HG03064 (cell line): ENCODE measurements around the gene RABL3.
"Not testable (repeated sequence)": the region's sequence is repeated elsewhere in the genome, so short reads cannot be mapped to it uniquely, and the experiment has no call there.

Source experiments
- ATAC-seq: cut with Tn5 transposase; IDR thresholded peaks from one replicate; pipeline ENCODE4 v1.9.1; 2021; ENCODE audit warnings: low read depth; ENCODE audit not compliant: unreplicated experiment

The RABL3 gene

GRCh38 chr3:120684896-120685295 lies 57.4 kb downstream of the RABL3 start:
- no peak for ATAC-seq

GRCh38 chr3:120683671-120684301 lies 58.5 kb downstream of the RABL3 start:
- ATAC-seq, result no peak

- no peak for ATAC-seq
Observed at GRCh38 chr3:120683213-120683612, 59.1 kb downstream of the RABL3 start.

DNA sequence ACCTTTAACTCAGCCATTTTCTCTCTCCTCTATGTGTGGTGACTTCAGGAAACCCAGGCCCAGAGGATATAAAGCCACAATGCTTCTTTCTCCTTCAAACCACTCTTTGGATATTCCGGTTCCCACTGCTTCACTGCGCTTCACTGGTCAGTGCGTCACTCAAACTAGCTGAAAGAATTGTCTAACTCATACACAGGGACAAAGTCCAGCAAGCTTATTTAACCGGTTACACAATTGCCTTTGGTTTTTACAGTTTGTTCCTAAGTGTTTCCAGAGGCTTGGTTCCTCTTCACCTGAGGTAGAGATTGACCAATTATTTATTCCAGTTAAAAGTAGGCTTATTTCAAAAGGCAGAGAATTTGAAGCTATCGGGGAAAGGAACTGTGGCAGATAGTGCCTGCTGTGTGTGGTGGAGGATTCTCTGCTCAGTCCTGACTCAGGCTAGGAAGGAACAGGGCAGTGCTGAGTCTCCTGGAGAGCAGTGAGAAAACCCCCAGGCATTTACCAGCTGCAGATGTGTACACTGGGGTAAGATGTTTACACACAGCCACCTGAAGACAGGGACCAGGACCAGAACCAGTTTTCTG lies 60.1 kb downstream of the RABL3 start, which contains the start of gene HGD:
Gene HGD (minus strand): TSS at position 145 of the 587 bp plus-strand sequence. CDS start 128 bp downstream, at position 17.
- no peak for ATAC-seq

GRCh38 chr3:120681506-120682038 lies 60.7 kb downstream of the RABL3 start:
- no peak for ATAC-seq

DNA sequence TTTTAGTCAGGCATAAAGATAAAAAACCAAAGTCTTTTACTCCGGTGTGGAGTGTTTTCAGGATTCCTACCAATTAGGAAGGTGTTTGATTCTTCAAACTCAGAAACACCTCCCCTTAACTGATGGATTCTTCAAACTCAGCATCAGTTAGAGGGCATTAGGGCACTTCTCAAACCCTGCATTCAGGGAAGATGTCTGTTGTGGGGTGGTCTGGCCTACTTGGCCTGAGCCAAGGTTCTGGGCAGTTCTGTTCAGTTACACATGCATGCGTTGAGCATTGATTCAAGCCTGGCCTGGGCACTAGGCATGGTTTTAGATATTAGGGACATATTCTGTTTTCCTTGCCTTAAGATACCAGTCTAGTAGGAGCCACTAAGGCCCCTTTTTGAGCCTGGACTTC lies 61.3 kb downstream of the RABL3 start:
- ATAC-seq, result no peak

DNA sequence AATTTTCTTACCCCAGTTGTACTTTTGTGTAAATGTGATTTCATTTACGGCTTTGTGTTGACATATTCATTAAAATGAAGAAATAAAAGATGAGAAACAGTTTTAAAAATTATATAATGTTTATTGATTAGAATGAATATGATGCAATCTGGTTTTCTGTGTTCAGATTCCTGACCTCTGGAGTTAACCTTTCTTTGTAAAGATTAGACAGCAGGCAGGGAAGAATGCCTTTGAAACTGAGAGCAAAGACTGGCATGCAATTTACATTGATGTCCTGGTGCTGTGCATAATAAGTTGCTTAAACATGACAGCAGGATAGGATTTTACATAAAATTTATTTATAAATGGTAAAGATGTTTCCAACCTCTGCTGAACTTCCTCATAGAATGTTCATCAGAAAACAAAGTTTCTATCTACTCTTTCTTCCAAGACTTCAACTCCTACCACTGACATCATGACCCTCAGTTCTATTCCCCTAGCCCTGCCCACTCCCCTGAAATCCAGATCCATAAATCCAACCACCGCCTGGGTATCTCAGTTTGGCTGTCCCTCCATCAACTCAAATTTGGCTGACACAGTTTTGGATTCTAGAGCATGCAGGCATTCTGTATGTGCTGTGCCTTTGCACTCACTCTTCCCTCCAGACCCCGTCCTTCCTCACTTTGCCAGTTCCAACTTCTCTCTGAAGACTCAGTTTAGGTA lies 62.0 kb downstream of the RABL3 start:
- no peak for ATAC-seq

GRCh38 chr3:120678984-120679383 lies 63.3 kb downstream of the RABL3 start:
- ATAC-seq, result no peak

DNA sequence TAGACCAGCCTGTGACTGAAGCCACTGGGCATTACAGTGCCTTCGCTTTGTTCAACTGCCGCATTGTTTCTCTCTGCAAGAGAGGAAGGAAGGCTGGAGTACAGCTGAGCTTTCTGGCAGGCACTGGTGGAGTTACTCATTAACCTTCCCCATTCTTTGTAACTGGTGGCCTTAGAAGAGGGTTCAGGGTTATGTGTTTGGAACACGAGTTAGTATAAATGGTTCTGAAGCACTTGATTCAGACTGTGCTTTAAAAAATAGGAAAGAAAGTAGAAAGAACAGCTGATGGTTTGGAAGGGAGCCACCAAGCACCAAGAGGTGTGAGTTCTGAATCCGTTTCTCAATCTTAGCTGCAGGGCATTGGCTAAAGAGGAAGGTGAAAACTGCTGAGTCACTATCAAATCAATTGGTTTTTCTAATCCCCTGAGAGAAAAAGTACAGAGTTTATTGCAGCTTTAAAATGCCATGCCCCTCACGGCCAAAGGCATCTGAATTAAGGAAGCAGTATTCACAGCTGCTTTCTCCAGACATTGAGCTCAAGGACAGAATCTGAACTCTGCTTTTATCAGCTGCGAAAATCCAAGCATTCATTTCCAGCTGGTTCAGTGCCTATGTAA lies 63.9 kb downstream of the RABL3 start:
- peak; percentile 87 for ATAC-seq

DNA sequence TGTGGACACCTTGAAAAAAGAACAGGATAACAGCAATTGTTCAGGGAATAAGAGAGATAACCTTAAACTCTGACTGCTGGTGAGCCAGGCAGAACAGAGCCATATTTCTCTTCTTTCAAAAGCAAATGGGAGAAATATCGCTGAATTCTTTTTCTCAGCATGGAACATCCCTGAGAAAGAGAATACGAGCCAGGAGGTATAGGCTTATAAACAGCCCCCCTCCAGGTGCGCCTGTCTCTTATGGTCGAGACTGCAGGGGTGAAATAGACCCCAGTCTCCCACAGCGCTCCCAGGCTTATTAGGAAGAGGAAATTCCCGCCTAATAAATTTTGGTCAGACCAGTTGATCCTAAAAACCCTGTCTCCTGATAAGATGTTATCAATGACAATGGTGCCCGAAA lies 65.1 kb downstream of the RABL3 start:
- ATAC-seq, result not testable (repeated sequence)

DNA sequence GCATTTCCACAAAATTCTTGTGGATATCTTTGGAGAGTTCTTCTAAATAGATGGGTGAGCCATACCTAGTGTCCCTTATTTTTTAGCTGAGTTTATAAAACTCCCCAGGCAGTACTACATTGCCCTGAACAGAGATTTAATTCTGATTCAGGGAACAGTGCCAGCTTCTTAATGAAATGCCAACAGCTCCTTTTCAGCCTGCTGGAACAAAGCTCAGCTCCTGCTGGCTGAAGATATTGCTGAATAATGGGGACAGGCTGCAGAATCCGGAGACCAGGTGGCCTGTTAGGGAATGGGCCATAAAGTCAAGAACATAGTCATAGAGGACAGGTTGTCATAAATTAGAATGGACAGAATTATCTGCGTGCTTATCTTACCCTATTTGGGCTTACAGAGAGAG lies 69.2 kb downstream of the RABL3 start:
- no peak for ATAC-seq

DNA sequence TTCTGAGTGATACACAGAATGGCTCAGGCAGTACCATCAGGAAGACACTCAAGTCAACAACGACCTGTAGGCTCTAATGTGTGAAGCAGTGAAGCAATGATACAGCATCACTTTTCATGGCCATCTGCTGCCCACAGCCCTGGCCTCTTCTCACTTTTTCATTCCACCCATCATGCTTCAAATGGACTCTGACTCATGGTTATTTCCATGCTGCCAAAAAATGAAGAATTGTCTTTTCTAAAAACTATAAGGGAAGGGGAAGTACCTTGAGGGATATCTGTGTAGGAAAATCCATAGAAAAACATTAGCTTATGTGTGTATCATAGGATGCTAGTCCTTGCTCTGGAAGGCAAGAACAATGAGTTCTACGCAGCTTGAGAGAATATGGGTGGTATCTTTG lies 71.7 kb downstream of the RABL3 start:
- no peak for ATAC-seq

- no peak for ATAC-seq
Observed at GRCh38 chr3:120664926-120665325, 77.4 kb downstream of the RABL3 start.

- no peak for ATAC-seq
Observed at GRCh38 chr3:120661945-120662344, 80.4 kb downstream of the RABL3 start.

DNA sequence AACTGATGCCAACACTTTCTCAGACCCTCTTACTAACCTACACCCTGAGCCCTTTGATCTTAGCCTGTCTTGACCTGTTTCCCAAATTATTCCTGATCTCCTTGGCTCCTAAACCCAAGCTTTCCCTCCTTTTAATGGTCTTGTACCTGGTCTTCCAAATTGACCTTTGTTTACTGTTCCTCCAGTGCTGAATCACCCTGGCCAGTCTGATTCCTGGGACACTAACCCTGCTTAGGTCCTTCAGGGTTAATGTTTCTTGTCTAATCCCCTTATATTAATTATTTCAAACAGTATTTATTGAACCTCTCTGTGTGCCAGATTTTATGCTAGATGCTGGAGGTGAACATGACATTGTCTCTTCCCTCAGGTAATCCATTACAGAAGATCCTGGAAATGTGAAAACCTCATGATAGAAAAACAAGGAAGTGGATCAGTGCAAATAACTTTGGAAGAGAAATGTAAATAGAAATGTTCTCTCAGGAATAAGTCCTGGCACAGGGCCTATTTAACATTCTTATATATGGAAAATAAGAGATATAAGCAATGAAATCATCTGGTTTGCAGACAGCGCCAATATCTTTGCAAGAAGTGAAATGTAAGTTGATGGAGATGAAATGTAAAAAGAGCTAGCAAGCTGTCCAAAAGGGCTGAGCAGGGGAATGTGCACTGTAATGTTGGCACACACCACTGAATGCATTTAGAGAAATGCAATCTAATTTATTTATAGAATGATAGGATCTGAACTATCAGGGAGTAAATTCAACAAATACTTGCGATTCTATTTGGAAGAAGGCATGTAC lies 81.0 kb downstream of the RABL3 start:
- no peak for ATAC-seq

GRCh38 chr3:120659834-120660233 lies 82.5 kb downstream of the RABL3 start:
- ATAC-seq, result no peak

DNA sequence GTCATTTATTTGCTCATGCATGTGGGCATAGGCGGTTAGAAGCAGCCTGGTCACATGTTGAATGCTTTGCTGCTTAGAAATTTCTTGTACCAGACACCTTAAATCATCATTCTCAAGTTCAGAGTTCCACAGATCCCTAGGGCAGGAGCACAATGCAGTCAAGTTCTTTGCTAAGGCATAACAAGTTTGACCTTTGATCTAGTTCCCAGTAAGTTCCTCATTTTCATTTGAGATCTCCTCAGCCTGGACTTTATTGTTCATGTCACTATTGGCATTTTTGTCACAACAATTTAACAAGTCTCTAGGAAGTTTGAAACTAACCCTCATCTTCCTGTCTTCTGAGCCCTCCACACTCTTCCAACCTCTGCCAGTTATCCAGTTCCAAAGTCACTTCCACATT lies 83.0 kb downstream of the RABL3 start:
- ATAC-seq, result no peak

- no peak for ATAC-seq
Observed at GRCh38 chr3:120652896-120653545, 89.3 kb downstream of the RABL3 start.

GRCh38 chr3:120652281-120652680 lies 90.0 kb downstream of the RABL3 start:
- no peak for ATAC-seq

- ATAC-seq, result no peak
Observed at GRCh38 chr3:120650311-120650710, 92.0 kb downstream of the RABL3 start.
